HFFc6 (cell line): Measurements from ENCODE around the gene CFAP141. TPM values are rescaled to one million over a fixed set of nuclear protein-coding genes. Genes with fewer than 3 reads are reported as not detected.

Experiments used
- DNase-seq: peaks from one replicate; pipeline ENCODE4 v3.0.0-alpha.2; 2018
- H3K27ac Mint-ChIP-seq: 2 replicates; pipeline ENCODE4 v1.8.0; 2020; ENCODE audit warnings: mild to moderate bottlenecking, mixed read lengths
- H3K27me3 Mint-ChIP-seq: 2 replicates; pipeline ENCODE4 v1.8.0; 2021; ENCODE audit warnings: mild to moderate bottlenecking, moderate library complexity, mixed read lengths; ENCODE audit not compliant: insufficient read depth
- H3K36me3 Mint-ChIP-seq: 2 replicates; pipeline ENCODE4 v1.8.0; 2021; ENCODE audit warnings: low read depth, mixed read lengths
- H3K4me1 Mint-ChIP-seq: 2 replicates; pipeline ENCODE4 v1.8.0; 2020; ENCODE audit warnings: low read depth, mixed read lengths
- H3K4me3 Mint-ChIP-seq: 2 replicates; pipeline ENCODE4 v1.8.0; 2020; ENCODE audit warnings: mild to moderate bottlenecking, moderate library complexity, mixed read lengths
- H3K9me3 Mint-ChIP-seq: 2 replicates; pipeline ENCODE4 v1.8.0; 2020; ENCODE audit warnings: mild to moderate bottlenecking, mixed read lengths
- CTCF ChIP-seq: fragments of 200-600 bp; sonication (generic); IDR thresholded peaks from 2 replicates; pipeline ENCODE4 v1.5.0; 2021; ENCODE audit warnings: antibody characterized with exemption, mild to moderate bottlenecking
- microRNA-seq: library from miRNA; unstranded; fragments of <30 nt; microRNA quantifications from one replicate; pipeline ENCODE4, GENCODE V29; 2019
- total RNA-seq, 6 experiments: library from RNA; stranded (reverse); fragmentation: NEBNext Ultra II Directional; extraction: Animal tissue kit (Norgen Biotek cat#: 25700); gene quantifications; 2 replicates in 1 of 6; 3 replicates in 5 of 6; pipeline ENCODE4 v1.2.3, GENCODE V29; 2021

The CFAP141 gene
- total RNA-seq, 6 experiments from 2014 or later: not detected

DNA sequence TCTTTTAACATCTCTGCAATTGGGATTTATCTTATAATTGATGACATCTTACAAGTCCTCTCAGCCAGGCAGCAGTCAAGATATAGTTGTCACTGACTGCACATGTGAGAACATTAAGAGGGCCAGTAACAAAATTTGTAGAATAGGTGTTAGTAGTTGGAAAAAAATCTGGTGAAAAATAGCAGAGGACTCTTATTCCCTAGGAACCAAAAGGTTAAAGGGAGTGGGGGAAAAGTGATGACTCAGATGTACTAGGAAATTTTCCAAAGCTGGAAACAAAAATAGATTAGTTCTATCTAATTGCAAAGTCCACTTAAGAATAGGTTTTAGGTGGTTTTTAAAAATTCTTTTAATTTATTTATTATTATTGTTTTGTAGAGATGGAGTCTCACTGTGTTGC, 54.8 kb downstream of the CFAP141 start:
- no peak for TF ChIP-seq CTCF
- Mint-ChIP-seq H3K4me3 (no peak overlapping the region), H3K36me3 (peaks cover 12% of the 10 kb centered on the region), H3K27ac (no peak overlapping the region), H3K9me3 (no peaks in the 10 kb centered on the region), H3K4me1 (peaks cover 28% of the 10 kb centered on the region), H3K27me3 (no peaks in the 10 kb centered on the region; the same call in 1 of the 2 replicates)
- no peak for DNase-seq

Small RNA genes within 50 kb of the gene (microRNA-seq; reads per million reads assigned to microRNA genes)
- gene MIR190B: 2.3 reads per million

Other genes starting within 250 kb of the CFAP141 start
- 10 to 100 TPM; 22.3 to 31.3 (median 29.1) TPM for gene CRTC2, start 247.7 kb downstream of the CFAP141 start, total RNA-seq
- gene SLC39A1, start 242.8 kb downstream of the CFAP141 start, total RNA-seq: 10 to 100 TPM; 88.8 to 95.7 (median 93.0) TPM
- 1 to 10 TPM; 3.6 to 4.6 (median 4.1) TPM for gene CREB3L4, start 238.4 kb downstream of the CFAP141 start, total RNA-seq
- gene JTB, start 228.7 kb downstream of the CFAP141 start, total RNA-seq: 100 to 1,000 TPM in 5 of 6 experiments, 10 to 100 TPM in 1; 99.3 to 128 (median 109) TPM
- 100 to 1,000 TPM; 119 to 138 (median 128) TPM for gene RAB13, start 220.0 kb downstream of the CFAP141 start, total RNA-seq
- 1,000 to 10,000 TPM in 4 of 6 experiments, 100 to 1,000 TPM in 2; 954 to 1,562 (median 1,206) TPM for gene RPS27, start 215.6 kb downstream of the CFAP141 start, total RNA-seq
- not detected for gene NUP210L, start 51.3 kb downstream of the CFAP141 start, total RNA-seq
- gene TPM3, start 14.2 kb downstream of the CFAP141 start, total RNA-seq: 100 to 1,000 TPM; 503 to 809 (median 701) TPM
- 100 to 1,000 TPM; 197 to 257 (median 227) TPM for gene UBAP2L, start 14.6 kb upstream of the CFAP141 start, total RNA-seq
- gene HAX1, start 66.3 kb upstream of the CFAP141 start, total RNA-seq: 100 to 1,000 TPM; 107 to 119 (median 110) TPM
- gene AQP10, start 114.8 kb upstream of the CFAP141 start, total RNA-seq: not detected
- gene ATP8B2, start 119.2 kb upstream of the CFAP141 start, total RNA-seq: 100 to 1,000 TPM in 4 of 6 experiments, 10 to 100 TPM in 2; 91.3 to 119 (median 107) TPM
- 1 to 10 TPM; 2.0 to 3.9 (median 2.3) TPM for gene IL6R, start 199.0 kb upstream of the CFAP141 start, total RNA-seq